SJCRH30 (cell line): ENCODE data around the gene PERCC1. TPM values are rescaled to one million over a fixed set of nuclear protein-coding genes. Genes with fewer than 3 reads are reported as not detected.

Experiments
- DNase-seq, 2 experiments: peaks; one replicate each; pipeline ENCODE4 v3.0.0-alpha.2; 2015 to 2020
- H3K27ac ChIP-seq: fragments of 250-450 bp; sonication (Bioruptor Pico); 2 replicates; pipeline ENCODE4 v1.5.1; 2020; ENCODE audit warnings: mild to moderate bottlenecking, moderate library complexity
- H3K27me3 ChIP-seq: fragments of 250-450 bp; sonication (Bioruptor Pico); 2 replicates; pipeline ENCODE4 v1.5.1; 2020; ENCODE audit warnings: mild to moderate bottlenecking, moderate library complexity
- H3K36me3 ChIP-seq: fragments of 250-450 bp; sonication (Bioruptor Pico); 2 replicates; pipeline ENCODE4 v1.5.1; 2020; ENCODE audit warnings: mild to moderate bottlenecking, moderate library complexity
- H3K4me1 ChIP-seq: fragments of 250-450 bp; sonication (Bioruptor Pico); 2 replicates; pipeline ENCODE4 v1.5.1; 2020; ENCODE audit warnings: mild to moderate bottlenecking, moderate library complexity
- H3K4me3 ChIP-seq: fragments of 250-450 bp; sonication (Bioruptor Pico); 2 replicates; pipeline ENCODE4 v1.5.1; 2020; ENCODE audit warnings: mild to moderate bottlenecking, moderate library complexity
- H3K9me3 ChIP-seq: fragments of 250-450 bp; sonication (Bioruptor Pico); replicated peaks from 2 replicates; pipeline ENCODE4 v1.5.1; 2020; ENCODE audit warnings: mild to moderate bottlenecking, moderate library complexity
- total RNA-seq: library from RNA; depleted of rRNA; stranded (reverse); fragments of >200 nt; shearing (Covaris generic); gene quantifications from 2 replicates; pipeline ENCODE4 v1.2.3, GENCODE V29; 2014

PERCC1 gene
- total RNA-seq, 1 experiment from 2014 or later, result 111 TPM

DNA sequence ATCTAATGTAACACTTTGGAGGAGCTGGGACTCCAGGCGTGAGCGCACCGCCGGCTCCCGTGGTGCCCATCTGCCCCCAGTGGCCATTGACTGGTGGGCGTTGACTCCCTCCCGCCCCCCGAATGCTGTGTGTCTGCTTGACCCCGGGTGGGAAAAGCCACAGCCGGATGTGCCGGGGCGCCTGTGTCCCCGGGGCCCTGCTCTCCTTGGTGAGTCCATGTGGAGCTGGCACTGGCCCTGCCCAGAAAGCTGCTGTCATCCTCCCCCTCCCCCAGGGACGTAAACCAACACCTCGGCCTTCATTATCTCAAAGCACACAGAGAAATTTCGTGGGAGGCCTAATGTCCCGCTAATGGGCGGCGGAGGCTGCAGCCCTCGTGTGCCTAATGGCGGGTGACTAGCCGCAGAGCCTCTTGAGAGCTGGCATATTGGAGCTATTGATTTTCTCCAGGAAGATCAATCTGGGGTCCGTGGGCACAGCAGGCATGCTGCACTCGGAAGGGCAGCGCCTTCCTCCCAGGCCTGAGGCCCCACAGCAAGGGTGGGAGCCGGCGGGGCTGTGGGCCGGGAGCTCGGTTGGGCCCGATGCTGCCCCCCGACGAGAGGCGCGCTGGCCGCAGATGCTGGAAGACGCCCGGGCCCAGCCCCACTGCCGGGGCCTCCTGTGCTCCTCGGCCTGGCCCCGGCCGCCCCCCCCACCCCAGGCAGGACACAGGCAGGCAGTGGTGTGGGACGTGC, 4.0 kb upstream of the PERCC1 start:
- Histone ChIP-seq H3K4me1 (peaks cover 44% of the 10 kb centered on the region), H3K27me3 (no peaks in the 10 kb centered on the region), H3K4me3 (peak overlapping the region; percentile 40), H3K9me3 (no peaks in the 10 kb centered on the region), H3K36me3 (no peaks in the 10 kb centered on the region), H3K27ac (peak overlapping the region; percentile 99)
- peak; percentile 88 to 90 for DNase-seq

DNA sequence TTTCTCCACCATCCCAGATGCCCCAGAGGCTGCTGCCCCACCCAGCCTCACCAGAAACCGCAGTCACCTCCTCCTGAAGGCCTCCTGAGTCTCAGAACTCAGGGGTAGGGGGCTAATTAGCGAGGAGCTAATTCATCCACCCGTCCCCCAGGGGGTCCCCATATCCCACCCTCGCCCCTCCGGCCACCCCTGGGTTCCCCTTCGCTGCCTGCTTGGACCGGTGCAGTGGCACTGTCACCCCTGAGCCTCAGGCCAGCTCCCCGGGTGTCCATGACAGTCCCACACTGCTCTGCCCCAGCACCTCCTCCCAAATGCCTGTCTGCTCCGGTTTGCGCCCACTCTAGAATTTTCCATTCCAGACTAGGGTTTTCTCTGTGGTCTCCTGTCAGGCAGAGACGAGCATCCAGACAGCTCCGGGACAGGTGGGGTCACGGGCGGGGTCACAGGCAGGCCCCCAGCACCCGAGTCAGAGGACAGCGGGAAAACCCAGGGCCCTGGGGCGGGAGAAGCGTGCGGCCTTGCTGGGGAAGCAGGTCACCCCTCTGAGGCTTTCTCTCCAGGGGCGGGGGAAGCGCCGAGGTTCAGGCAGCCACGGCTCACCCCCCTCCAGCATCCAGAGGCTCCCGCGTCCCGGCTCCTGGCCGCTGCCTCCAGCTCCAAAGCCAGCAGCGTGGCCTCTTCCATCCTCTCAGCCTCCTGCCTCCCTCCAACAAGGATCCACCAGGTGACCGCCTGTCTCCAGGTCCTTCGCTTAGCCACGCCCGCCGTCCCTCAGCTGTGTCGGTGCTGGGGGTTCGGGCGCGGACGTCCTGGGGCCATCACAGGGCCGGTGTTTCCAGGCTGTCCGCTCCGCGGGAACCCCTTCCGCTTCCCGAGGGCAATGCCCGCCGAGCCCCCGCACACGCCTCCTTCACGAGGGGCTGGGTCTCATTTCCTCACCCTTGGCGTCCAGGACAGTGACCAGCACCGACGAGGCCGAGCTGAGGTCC, 3.1 kb upstream of the PERCC1 start:
- H3K4me1 ChIP-seq, result peaks cover 44% of the 10 kb centered on the region
- H3K4me3 ChIP-seq, result peak overlapping the region; percentile 40
- H3K9me3 ChIP-seq, result no peaks in the 10 kb centered on the region
- H3K27ac ChIP-seq, result peak overlapping the region; percentile 99
- peaks cover 3% of the 10 kb centered on the region for H3K36me3 ChIP-seq
- DNase-seq, result peak; percentile 45 to 53
- no peaks in the 10 kb centered on the region for H3K27me3 ChIP-seq

DNA sequence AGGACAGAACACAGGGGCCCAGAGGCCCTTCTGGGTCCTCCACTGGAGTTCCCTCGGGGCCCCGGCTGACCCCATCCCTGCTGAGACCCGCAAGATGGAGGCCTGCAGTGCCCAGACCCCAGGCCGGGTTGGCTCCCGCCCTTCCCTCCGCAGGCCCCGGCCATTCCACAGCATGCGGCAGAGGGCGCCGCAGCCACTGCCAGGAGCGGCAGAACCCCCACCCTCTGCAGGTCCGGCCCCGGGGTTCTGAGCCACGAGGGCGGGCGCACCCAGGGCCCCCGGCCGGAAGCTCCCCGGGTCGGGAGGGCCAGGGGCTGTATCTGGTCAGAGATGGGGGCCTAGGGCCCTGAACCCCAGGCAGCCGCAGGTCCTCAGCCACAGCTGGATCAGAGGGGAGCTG, 2.4 kb upstream of the PERCC1 start:
- no peaks in the 10 kb centered on the region for H3K27me3 ChIP-seq
- H3K27ac ChIP-seq, result peak overlapping the region; percentile 99
- no peak overlapping the region for H3K4me3 ChIP-seq
- peaks cover 9% of the 10 kb centered on the region for H3K36me3 ChIP-seq
- no peak for DNase-seq
- H3K9me3 ChIP-seq, result no peaks in the 10 kb centered on the region
- H3K4me1 ChIP-seq, result peaks cover 44% of the 10 kb centered on the region

DNA sequence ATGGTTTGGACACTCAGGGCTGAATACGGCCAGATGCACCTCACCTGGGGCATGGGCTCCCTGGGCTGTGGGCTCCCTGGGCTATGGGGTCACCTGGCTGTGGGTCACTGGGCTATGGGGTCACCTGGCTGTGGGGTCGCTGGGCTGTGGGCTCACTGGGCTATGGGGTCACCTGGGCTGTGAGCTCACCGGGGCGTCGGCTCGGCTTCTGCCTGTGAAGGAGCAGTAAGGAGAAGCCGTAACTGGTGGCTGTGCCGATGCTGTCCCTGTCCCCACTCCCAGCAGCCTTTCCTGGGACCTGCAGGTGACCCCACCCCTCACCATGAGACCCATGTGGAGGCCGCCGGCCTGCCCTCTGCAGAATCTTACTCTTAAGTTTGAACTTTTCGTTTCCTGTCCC, 1.9 kb upstream of the PERCC1 start:
- Histone ChIP-seq H3K9me3 (no peaks in the 10 kb centered on the region), H3K27ac (peak overlapping the region; percentile 99), H3K4me1 (peaks cover 44% of the 10 kb centered on the region), H3K27me3 (no peaks in the 10 kb centered on the region), H3K36me3 (peaks cover 14% of the 10 kb centered on the region), H3K4me3 (no peak overlapping the region)
- peak in 1 of 2 experiments; percentile 17 for DNase-seq

DNA sequence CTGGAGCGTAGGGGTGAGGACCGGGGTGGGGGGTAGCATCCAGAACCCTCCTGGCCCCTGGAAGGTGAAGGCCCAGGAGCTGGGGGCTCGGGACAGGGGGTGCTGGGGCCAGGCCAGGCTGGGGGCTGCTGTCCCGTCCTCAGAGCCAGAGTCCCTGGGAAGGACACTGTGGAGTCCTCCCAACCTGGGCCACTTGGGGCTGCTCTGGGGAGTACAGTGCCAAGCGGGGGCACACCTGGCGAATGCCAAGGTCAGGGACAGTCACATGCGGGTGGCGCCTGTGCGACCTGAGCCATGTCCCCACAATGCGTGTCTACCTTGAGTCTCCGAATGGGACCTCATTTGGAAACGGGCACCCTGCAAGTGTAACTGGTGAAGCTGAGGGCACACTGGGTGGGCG, 1.2 kb upstream of the PERCC1 start:
- Histone ChIP-seq H3K9me3 (no peaks in the 10 kb centered on the region), H3K4me3 (peak overlapping the region; percentile 70), H3K4me1 (peaks cover 44% of the 10 kb centered on the region), H3K27ac (peak overlapping the region; percentile 99), H3K27me3 (no peaks in the 10 kb centered on the region), H3K36me3 (peaks cover 16% of the 10 kb centered on the region)
- DNase-seq, result no peak

DNA sequence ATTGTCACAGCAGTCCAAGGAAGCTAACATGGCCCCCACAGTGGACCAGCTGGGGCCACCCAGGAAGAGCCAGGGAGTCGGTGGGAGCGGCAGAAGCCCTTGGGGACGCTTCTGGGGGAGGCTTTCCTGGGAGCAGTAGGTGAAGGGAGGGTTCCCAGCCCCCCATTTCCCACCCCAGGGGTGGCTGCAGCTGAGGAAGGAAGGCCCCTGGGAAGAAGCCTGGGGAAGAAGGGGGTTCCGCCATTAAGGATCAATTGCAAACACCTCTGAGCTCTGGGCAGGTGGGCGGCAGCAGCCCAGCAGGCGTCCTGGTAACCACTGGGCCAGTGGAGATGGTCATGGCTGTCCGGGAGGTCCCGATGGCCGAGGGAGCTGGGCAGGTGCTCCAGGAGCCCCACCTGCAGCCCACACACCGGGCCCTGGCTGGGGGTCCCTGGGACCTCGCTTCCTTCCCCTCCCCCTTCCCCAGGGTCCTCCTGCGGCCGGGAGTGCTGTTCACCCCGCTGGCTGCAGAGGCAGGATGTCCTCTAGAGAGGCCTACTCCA, 592 bp upstream of the PERCC1 start:
- peaks cover 16% of the 10 kb centered on the region for H3K36me3 ChIP-seq
- H3K27me3 ChIP-seq, result no peaks in the 10 kb centered on the region
- peak; percentile 75 to 78 for DNase-seq
- peak overlapping the region; percentile 70 for H3K4me3 ChIP-seq
- peak overlapping the region; percentile 99 for H3K27ac ChIP-seq
- H3K4me1 ChIP-seq, result peaks cover 48% of the 10 kb centered on the region
- H3K9me3 ChIP-seq, result no peaks in the 10 kb centered on the region

DNA sequence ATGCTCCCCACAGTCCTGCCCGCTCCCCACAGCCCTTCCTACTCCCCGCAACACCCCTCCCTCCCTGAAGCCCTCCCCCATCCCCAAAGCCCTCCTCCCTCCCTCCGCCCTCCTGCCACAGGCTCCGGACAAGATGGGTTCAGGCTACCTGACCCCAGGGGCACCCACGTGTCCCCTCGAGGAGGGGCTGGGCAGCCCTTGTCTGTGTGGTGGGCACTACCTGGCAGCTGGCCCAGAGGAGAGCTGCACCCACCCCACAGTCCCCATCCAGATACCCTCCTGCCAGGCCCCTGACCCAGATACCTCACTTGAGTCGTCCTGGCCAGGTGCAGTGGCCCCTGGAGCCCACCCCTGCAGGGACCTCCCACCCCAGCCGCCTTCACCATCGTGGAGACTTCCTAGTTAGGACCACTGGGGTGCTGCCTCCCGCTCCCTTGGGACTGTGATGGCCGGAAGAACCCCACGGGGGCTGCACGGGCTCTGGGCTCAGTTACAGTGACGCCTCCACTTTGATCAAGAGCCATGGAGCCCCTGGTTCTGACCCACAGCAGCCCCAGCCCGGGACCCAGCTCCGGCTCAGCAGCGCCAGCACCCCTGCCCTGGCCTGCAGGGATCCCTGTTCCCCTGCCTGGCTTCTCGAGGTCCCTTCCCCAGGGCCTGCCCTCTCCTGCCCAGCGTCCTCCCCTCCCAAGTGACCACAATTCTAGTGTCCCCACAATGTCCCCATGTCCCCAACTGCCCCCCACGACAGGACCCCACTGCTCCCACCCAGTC, 806 bp downstream of the PERCC1 start:
- DNase-seq, result peak; percentile 73 to 76
- H3K27me3 ChIP-seq, result no peaks in the 10 kb centered on the region
- H3K27ac ChIP-seq, result peak overlapping the region; percentile 99
- no peaks in the 10 kb centered on the region for H3K9me3 ChIP-seq
- peak overlapping the region; percentile 70 for H3K4me3 ChIP-seq
- H3K4me1 ChIP-seq, result peaks cover 51% of the 10 kb centered on the region
- H3K36me3 ChIP-seq, result peaks cover 16% of the 10 kb centered on the region

DNA sequence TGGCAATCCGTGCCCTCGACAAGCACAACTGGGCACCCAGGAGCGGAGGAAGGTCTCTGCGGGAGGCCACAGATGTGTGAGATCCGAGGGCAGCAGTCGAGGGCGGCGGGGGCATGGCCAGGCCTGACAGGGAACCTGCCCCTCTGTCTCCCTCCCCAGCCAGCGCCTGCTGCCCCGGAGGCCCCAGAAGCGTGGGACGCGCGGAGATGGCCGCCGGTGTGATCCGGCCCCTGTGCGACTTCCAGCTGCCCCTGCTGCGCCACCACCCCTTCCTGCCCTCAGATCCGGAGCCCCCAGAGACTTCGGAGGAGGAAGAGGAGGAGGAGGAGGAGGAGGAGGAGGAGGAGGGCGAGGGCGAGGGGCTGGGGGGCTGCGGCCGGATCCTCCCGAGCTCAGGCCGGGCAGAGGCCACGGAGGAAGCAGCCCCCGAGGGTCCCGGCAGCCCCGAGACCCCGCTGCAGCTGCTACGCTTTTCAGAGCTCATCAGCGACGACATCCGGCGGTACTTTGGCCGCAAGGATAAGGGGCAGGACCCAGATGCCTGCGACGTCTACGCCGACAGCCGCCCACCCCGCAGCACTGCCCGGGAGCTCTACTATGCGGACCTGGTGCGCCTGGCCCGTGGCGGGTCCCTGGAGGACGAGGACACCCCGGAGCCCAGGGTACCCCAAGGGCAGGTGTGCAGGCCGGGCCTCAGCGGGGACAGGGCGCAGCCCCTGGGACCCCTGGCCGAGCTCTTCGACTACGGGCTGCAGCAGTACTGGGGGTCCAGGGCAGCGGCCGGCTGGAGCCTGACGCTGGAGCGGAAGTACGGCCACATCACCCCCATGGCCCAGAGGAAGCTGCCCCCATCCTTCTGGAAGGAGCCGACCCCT, 1.7 kb downstream of the PERCC1 start:
- H3K9me3 ChIP-seq, result no peaks in the 10 kb centered on the region
- peaks cover 16% of the 10 kb centered on the region for H3K36me3 ChIP-seq
- H3K4me3 ChIP-seq, result peak overlapping the region; percentile 70
- H3K27me3 ChIP-seq, result no peaks in the 10 kb centered on the region
- peaks cover 50% of the 10 kb centered on the region for H3K4me1 ChIP-seq
- DNase-seq, result peak in 1 of 2 experiments; percentile 31
- peak overlapping the region; percentile 99 for H3K27ac ChIP-seq

DNA sequence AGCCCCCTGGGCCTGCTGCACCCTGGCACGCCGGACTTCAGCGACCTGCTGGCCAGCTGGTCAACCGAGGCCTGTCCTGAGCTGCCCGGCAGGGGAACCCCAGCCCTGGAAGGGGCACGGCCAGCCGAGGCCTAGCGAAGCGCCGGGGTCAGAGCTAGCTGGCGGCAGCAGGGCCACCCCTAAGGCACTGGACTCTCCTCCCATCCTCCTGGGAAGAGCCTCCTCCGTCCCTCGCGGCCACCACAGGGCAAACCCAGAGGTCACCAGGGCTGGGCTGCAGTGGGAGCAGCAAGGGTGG, 2.3 kb downstream of the PERCC1 start:
- H3K36me3 ChIP-seq, result peaks cover 16% of the 10 kb centered on the region
- H3K9me3 ChIP-seq, result no peaks in the 10 kb centered on the region
- peak overlapping the region; percentile 99; the same call in 1 of the 2 replicates for H3K27ac ChIP-seq
- H3K27me3 ChIP-seq, result no peaks in the 10 kb centered on the region
- DNase-seq, result no peak
- peak overlapping the region; percentile 70 for H3K4me3 ChIP-seq
- H3K4me1 ChIP-seq, result peaks cover 48% of the 10 kb centered on the region

DNA sequence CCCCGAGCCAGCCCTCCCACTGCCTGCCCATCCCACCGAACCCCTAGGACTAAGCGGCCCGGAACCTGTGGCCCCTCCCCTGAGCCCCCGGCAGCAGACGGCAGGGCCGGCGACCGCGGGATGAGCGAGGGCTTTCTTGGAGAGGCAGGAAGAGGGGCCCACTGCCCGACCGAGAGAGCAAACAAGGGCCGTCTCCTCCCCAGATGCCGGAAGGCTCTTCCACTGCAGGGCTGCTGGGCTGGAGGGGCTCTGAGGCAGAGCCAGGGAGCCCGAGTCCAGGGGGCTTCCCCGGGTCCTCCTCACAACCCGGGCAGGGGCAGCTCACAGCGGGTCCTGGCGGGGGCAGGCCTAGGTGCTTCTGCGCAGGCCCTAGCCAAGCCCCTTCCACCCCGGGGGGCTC, 2.9 kb downstream of the PERCC1 start:
- Histone ChIP-seq H3K27me3 (no peaks in the 10 kb centered on the region), H3K9me3 (no peaks in the 10 kb centered on the region), H3K4me1 (peaks cover 47% of the 10 kb centered on the region), H3K4me3 (no peak overlapping the region; the same call in 1 of the 2 replicates), H3K27ac (no peak overlapping the region), H3K36me3 (peaks cover 16% of the 10 kb centered on the region)
- DNase-seq, result no peak

DNA sequence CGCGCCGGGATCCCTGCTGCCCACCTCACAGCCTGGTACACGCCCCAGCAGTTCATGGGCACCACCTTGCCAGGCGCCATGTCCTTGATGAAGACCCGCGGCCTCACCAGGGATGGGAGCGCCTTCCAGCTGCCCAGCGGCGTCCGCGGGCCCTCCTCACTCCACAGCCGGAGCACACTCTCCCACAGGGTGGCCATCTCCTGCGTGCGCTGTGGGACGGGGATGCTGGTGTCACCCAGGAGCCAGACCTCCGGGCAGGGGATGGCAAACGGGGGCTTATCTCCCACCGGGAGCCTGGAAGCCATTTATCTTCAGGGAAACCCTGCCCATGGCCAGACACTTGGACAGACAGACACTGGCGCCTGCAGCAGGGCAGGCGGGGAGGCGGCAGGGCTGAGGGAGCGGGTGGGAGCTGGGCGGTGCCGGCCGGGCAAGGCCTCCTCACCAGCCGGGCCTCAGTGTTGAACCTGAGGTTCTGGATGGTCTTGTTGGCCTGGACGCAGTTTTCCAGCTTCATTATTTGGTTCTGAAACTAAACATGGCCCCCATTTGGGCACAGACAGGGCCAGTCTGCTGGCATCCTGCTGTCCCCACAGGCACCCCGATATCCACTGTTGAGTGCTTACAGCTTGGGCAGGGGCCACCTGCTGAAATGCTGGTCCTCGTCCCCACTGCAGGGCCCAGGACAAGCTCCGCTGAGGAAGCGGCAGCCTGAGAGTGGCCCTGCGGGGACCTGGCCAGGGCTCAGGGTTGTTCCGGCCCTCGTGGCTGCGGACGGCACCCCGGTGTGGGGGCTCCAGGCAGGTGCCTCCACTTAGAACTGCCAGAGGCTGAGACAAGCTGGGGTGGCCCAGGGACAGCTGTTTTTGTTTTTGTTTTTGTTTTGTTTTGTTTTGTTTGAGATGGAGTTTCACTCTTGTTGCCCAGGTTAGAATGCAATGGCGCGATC, 4.0 kb downstream of the PERCC1 start:
- Histone ChIP-seq H3K9me3 (no peaks in the 10 kb centered on the region), H3K36me3 (peaks cover 16% of the 10 kb centered on the region), H3K27me3 (no peaks in the 10 kb centered on the region), H3K4me3 (no peak overlapping the region), H3K4me1 (peaks cover 45% of the 10 kb centered on the region), H3K27ac (no peak overlapping the region)
- DNase-seq, result no peak

DNA sequence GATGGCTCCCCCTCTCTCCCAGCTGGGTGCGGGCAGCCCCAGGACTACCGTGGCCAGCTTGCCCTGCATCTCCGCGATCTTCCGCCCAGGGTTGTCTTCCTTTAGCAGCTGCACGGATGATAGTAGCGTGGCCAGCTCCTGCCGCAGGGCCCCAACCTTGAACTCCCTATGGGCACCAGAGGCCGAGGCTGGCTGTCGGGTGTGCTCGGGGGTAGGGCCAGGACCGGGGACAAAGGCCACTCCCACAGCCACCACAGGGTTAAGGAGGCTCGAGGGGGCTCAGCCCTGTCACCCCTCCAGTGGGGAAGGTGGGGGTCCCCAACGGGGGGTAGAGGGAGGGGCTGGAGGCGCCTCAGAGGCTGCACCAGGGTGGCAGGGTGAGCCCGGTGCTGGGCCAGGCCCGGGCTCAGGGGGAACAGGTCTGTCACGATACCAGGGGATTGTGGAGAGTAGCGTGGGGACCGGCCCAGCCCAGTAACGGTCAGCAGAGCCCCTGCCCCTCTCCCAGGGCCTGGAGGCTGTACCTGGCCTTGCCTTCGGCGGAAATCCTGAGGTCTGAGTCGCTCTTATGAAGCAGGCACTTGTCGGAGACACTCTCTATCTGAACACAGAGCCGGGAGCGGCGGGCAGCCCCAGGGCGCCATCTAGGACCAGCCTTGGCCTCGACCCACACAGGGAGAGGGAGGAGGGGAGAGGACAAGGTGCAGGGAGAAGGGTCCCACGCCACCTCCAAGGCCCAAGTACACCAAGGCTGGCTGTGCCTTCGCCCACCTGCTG, 5.2 kb downstream of the PERCC1 start:
- no peak overlapping the region for H3K4me3 ChIP-seq
- no peaks in the 10 kb centered on the region for H3K9me3 ChIP-seq
- no peaks in the 10 kb centered on the region for H3K27me3 ChIP-seq
- no peak overlapping the region; the same call in 1 of the 2 replicates for H3K27ac ChIP-seq
- peaks cover 16% of the 10 kb centered on the region for H3K36me3 ChIP-seq
- peak; percentile 76 to 82 for DNase-seq
- H3K4me1 ChIP-seq, result peaks cover 41% of the 10 kb centered on the region
